DOHH2 (cell line): Measurements from ENCODE around the gene COP1.

Experiments used
- H3F3A ChIP-seq: fragments of 200-600 bp; sonication (generic), shearing (Covaris generic); 2 replicates; pipeline ENCODE4 v1.6.0; 2016; ENCODE audit warnings: antibody characterized with exemption, mild to moderate bottlenecking; ENCODE audit not compliant: control insufficient read depth, insufficient read depth
- H3K27ac ChIP-seq: fragments of 200-600 bp; sonication (generic); 2 replicates; pipeline ENCODE4 v1.5.1; 2014; ENCODE audit warnings: low read depth, mild to moderate bottlenecking, low read length, moderate library complexity
- H3K27me3 ChIP-seq: fragments of 200-600 bp; sonication (generic); 2 replicates; pipeline ENCODE4 v1.6.1; 2014; ENCODE audit warnings: mild to moderate bottlenecking, low read length, mixed read lengths; ENCODE audit not compliant: control insufficient read depth
- H3K36me3 ChIP-seq: fragments of 200-600 bp; sonication (generic); 2 replicates; pipeline ENCODE4 v1.6.1; 2014; ENCODE audit warnings: mild to moderate bottlenecking, low read length, moderate library complexity, mixed read lengths; ENCODE audit not compliant: control insufficient read depth
- H3K4me1 ChIP-seq: fragments of 200-600 bp; sonication (generic); 2 replicates; pipeline ENCODE4 v1.6.1; 2014; ENCODE audit warnings: mild to moderate bottlenecking, low read length, mixed read lengths; ENCODE audit not compliant: control insufficient read depth
- H3K4me2 ChIP-seq: fragments of 200-600 bp; sonication (generic); 2 replicates; pipeline ENCODE4 v1.6.0; 2014; ENCODE audit warnings: mild to moderate bottlenecking, low read length, moderate library complexity
- H3K4me3 ChIP-seq: fragments of 200-600 bp; sonication (generic); 2 replicates; pipeline ENCODE4 v1.5.1; 2014; ENCODE audit warnings: mild to moderate bottlenecking, low read length, mixed read lengths
- H3K79me2 ChIP-seq: fragments of 200-600 bp; sonication (generic); 2 replicates; pipeline ENCODE4 v1.6.1; 2014; ENCODE audit warnings: mild to moderate bottlenecking, low read length, mixed read lengths; ENCODE audit not compliant: control insufficient read depth
- H3K9me2 ChIP-seq: fragments of 200-600 bp; sonication (generic); replicated peaks from 2 replicates; pipeline ENCODE4 v1.6.1; 2014; ENCODE audit warnings: mild to moderate bottlenecking, low read length, mixed read lengths; ENCODE audit not compliant: control insufficient read depth
- H3K9me3 ChIP-seq: fragments of 200-600 bp; sonication (generic); 2 replicates; pipeline ENCODE4 v1.6.1; 2014; ENCODE audit warnings: antibody characterized with exemption, low read length, mixed read lengths; ENCODE audit not compliant: control insufficient read depth, insufficient read depth
- H4K20me1 ChIP-seq: fragments of 200-600 bp; sonication (generic); 2 replicates; pipeline ENCODE4 v1.6.0; 2014; ENCODE audit warnings: low read depth, mild to moderate bottlenecking, antibody characterized with exemption, low read length, moderate library complexity; ENCODE audit not compliant: control insufficient read depth, insufficient read depth
- CTCF ChIP-seq: fragments of 200-600 bp; sonication (generic); IDR thresholded peaks from one replicate; pipeline ENCODE4 v1.5.1; 2014; ENCODE audit warnings: antibody characterized with exemption, mild to moderate bottlenecking, low read depth, low read length; ENCODE audit not compliant: poor library complexity, severe bottlenecking
- EZH2phosphoT487 ChIP-seq: fragments of 200-600 bp; sonication (generic); IDR thresholded peaks from 2 replicates; pipeline ENCODE4 v1.6.1; 2017; ENCODE audit warnings: borderline replicate concordance, mild to moderate bottlenecking, antibody characterized with exemption, low read length, moderate library complexity, mixed read lengths

The COP1 gene

GRCh38 chr1:175981128-175981527, 226.0 kb downstream of the COP1 start:
- Histone ChIP-seq H3K4me2 (no peak overlapping the region), H3K9me3 (peaks cover 12% of the 10 kb centered on the region; the same call in 1 of the 2 replicates)

GRCh38 chr1:175978926-175979325, 228.2 kb downstream of the COP1 start:
- TF ChIP-seq CTCF, result no peak
- no peak for TF ChIP-seq EZH2phosphoT487
- Histone ChIP-seq H3K79me2 (no peaks in the 10 kb centered on the region), H3K9me2 (no peaks in the 10 kb centered on the region), H3F3A (no peaks in the 10 kb centered on the region), H3K27me3 (no peaks in the 10 kb centered on the region), H3K36me3 (peaks cover 30% of the 10 kb centered on the region), H4K20me1 (no peaks in the 10 kb centered on the region), H3K9me3 (peaks cover 4% of the 10 kb centered on the region; the same call in 1 of the 2 replicates), H3K4me1 (no peaks in the 10 kb centered on the region), H3K4me3 (no peak overlapping the region), H3K27ac (no peak overlapping the region), H3K4me2 (no peak overlapping the region)

More at GRCh38 chr1:175981128-175981527, 226.0 kb downstream of the COP1 start:
- H4K20me1 ChIP-seq, result no peaks in the 10 kb centered on the region
- H3K4me3 ChIP-seq, result no peak overlapping the region
- H3K27me3 ChIP-seq, result no peaks in the 10 kb centered on the region
- H3K36me3 ChIP-seq, result peaks cover 48% of the 10 kb centered on the region
- no peaks in the 10 kb centered on the region for H3K79me2 ChIP-seq
- no peak overlapping the region for H3K27ac ChIP-seq
- TF ChIP-seq CTCF (no peak), EZH2phosphoT487 (no peak)
- H3F3A ChIP-seq, result no peaks in the 10 kb centered on the region
- no peaks in the 10 kb centered on the region for H3K9me2 ChIP-seq
- H3K4me1 ChIP-seq, result no peaks in the 10 kb centered on the region

GRCh38 chr1:175978476-175978875, 228.6 kb downstream of the COP1 start:
- H3K4me1 ChIP-seq, result no peaks in the 10 kb centered on the region
- no peaks in the 10 kb centered on the region for H3F3A ChIP-seq
- H3K79me2 ChIP-seq, result no peaks in the 10 kb centered on the region
- no peaks in the 10 kb centered on the region for H3K9me2 ChIP-seq
- no peaks in the 10 kb centered on the region for H3K27me3 ChIP-seq
- no peaks in the 10 kb centered on the region for H3K9me3 ChIP-seq
- H4K20me1 ChIP-seq, result no peaks in the 10 kb centered on the region
- H3K4me3 ChIP-seq, result no peak overlapping the region
- H3K27ac ChIP-seq, result no peak overlapping the region
- no peak overlapping the region for H3K4me2 ChIP-seq
- TF ChIP-seq CTCF (no peak), EZH2phosphoT487 (no peak)
- peaks cover 26% of the 10 kb centered on the region for H3K36me3 ChIP-seq
